HCT116 (cell line): Measurements from ENCODE around the gene SLC7A7. TPM values are rescaled to one million over a fixed set of nuclear protein-coding genes. Genes with fewer than 3 reads are reported as not detected.

Source experiments
- CEBPB ChIP-seq: IDR thresholded peaks from 2 replicates; pipeline ENCODE4 v1.6.1; 2012; ENCODE audit warnings: low read depth
- CTCF ChIP-seq, 3 experiments: fragments of 200-600 bp in 1 of 3; sonication (generic) in 1 of 3; IDR thresholded peaks in 2 of 3; conservative IDR thresholded peaks in 1 of 3; 2 replicates each; pipeline ENCODE4 v1.5.1; 2012 to 2017; ENCODE audit warnings: low read depth in 2 of 3, low read length in 2 of 3, antibody characterized with exemption in 1 of 3, borderline replicate concordance in 1 of 3, control low read depth in 1 of 3, mild to moderate bottlenecking in 1 of 3, mixed read lengths in 1 of 3, mixed run types in 1 of 3, moderate library complexity in 1 of 3; ENCODE audit not compliant: insufficient read depth in 1 of 3
- EGR1 ChIP-seq: IDR thresholded peaks from 2 replicates; pipeline ENCODE4 v1.6.1; 2012; ENCODE audit warnings: low read depth
- ELF1 ChIP-seq: IDR thresholded peaks from 2 replicates; pipeline ENCODE4 v1.6.1; 2012; ENCODE audit warnings: low read depth, borderline replicate concordance
- EZH2 ChIP-seq: fragments of 200-600 bp; sonication (generic); IDR thresholded peaks from 2 replicates; pipeline ENCODE4 v1.6.1; 2017; ENCODE audit warnings: antibody characterized with exemption, mixed run types
- FOSL1 ChIP-seq: IDR thresholded peaks from 2 replicates; pipeline ENCODE4 v1.6.1; 2012; ENCODE audit warnings: low read depth
- POLR2A ChIP-seq: IDR thresholded peaks from 2 replicates; pipeline ENCODE4 v1.7.0; 2011; ENCODE audit warnings: borderline replicate concordance; ENCODE audit not compliant: insufficient read depth, insufficient read length; ENCODE audit errors: extremely low read depth
- RAD21 ChIP-seq: IDR thresholded peaks from 2 replicates; pipeline ENCODE4 v1.6.1; 2012; ENCODE audit warnings: low read depth, mild to moderate bottlenecking
- REST ChIP-seq: IDR thresholded peaks from 2 replicates; pipeline ENCODE4 v1.6.1; 2012; ENCODE audit warnings: low read depth
- SIN3A ChIP-seq: IDR thresholded peaks from 2 replicates; pipeline ENCODE4 v1.6.1; 2012; ENCODE audit warnings: low read depth
- YY1 ChIP-seq: IDR thresholded peaks from 2 replicates; pipeline ENCODE4 v1.6.1; 2011; ENCODE audit warnings: low read length, low read depth, moderate library complexity, mild to moderate bottlenecking; ENCODE audit not compliant: insufficient replicate concordance; ENCODE audit errors: extremely low read depth
- ZFX ChIP-seq: fragments of 450-650 bp; IDR thresholded peaks from 2 replicates; pipeline ENCODE4 v1.6.1; 2017
- total RNA-seq: library from RNA; stranded (reverse); gene quantifications from one replicate; pipeline ENCODE4 v1.2.1, GENCODE V29; 2021; ENCODE audit not compliant: unreplicated experiment

The SLC7A7 gene
- total RNA-seq, 1 experiment from 2014 or later, result 0.27 TPM

DNA sequence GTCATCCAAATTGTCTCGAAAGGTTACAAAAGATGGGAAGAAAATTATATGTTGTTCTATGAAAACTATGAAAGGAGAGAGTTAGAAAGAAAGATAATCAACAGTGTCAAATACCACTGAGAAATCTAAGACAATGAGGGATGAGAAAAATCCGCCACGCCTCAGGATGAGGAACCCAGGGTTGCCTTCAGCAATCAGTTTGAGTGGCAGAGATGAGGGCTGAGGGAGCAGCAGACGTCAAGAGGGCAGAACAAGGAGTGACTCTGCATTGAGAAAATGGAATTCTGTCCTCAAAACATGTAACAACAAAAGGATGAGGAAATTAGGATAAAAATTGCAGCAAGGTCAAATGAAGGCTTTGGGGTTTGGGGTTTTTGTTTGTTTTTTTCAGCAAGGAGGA lies 67.0 kb downstream of the SLC7A7 start (continued):
- TF ChIP-seq CTCF (IDR thresholded peaks at IDR 0.05 in 2 of 3, conservative IDR thresholded peaks at IDR 0.05 in 1 of 3; ENCODE audit: borderline replicate concordance in 1 of 3, insufficient read depth in 1 of 3, low read depth in 2 of 3, low read length in 2 of 3) (no peak), RAD21 (no peak), CEBPB (no peak), YY1 (no peak), ZFX (no peak), EGR1 (no peak), REST (no peak), EZH2 (no peak), SIN3A (no peak), POLR2A (no peak), FOSL1 (no peak), ELF1 (no peak)
